HG03060 (cell line): Measurements from ENCODE around the gene NCAM1.

Source experiments
- ATAC-seq: cut with Tn5 transposase; IDR thresholded peaks from one replicate; pipeline ENCODE4 v1.9.1; 2021; ENCODE audit warnings: low read depth, moderate number of reproducible peaks; ENCODE audit not compliant: unreplicated experiment

NCAM1 gene

DNA sequence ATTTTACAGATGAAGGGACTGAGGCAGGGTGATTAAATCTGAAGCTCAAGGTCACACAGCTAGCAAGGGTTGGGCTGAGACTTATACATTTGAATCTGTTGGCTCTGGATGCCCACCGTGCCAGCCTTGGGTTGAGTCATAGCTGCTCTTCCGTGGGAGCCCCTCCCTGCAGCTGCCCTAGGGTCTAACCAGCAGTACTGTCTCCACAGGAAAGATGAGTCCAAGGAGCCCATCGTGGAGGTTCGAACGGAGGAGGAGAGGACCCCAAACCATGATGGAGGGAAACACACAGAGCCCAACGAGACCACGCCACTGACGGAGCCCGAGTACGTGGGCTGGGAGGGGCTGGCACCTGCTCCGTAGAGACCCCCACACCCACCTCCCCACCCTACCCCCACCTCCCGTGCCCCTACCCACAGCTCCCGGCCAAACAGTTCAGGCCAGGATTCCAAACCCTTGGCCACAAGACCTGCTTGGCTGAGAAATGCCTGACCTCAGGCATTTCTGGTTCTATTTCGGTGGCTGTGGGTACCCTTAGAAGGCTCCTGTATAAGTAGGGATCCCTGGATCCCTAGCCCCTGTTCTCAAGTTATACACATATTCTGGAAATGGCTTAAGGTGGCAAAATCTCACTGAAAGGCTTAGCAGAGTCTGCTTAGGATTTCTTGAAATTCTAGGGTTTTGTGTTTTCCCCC, 310.5 kb downstream of the NCAM1 start:
- no peak for ATAC-seq

DNA sequence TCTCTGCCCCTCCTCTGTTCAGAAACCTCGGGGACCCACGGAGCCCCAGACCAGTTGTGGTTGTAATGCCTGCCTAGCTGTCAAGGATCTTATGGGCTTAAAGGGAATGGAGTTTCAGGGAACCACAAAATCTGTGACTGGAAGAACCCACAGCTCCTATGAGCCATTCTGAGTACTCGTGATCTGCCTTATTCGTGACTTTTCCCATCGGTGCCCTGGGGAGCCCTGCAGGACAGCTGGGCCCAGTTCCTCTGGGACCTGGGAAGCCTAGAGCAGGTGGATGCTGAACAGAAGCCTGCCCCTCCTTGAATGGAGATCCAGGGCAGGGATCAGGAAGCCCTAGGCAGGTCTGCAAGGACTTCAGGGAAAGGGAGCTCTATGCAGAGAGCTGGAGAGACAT, 311.1 kb downstream of the NCAM1 start:
- no peak for ATAC-seq

DNA sequence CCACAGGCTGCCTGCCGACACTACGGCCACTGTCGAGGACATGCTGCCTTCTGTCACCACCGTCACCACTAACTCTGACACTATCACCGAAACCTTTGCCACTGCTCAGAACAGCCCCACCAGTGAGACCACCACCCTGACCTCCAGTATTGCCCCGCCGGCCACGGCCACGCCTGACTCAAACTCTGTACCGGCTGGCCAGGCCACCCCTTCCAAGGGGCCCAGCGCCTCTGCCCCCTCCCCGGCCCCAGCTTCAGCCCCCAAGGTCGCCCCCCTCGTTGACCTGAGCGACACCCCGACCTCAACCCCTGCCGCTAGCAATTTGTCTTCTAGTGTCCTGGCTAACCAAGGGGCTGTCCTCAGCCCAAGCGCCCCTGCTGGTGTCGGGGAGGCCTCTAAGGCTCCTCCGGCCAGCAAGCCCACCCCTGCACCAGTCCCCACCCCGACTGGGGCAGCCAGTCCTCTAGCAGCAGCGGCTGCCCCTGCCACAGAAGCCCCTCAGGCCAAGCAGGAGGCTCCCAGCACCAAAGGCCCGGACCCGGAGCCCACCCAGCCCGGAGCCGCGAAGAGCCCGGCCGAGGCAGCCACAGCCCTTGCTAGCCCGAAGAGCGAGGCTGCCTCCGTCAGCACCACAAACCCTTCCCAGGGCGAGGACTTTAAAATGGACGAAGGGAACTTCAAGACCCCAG, 311.9 kb downstream of the NCAM1 start:
- ATAC-seq: no peak

DNA sequence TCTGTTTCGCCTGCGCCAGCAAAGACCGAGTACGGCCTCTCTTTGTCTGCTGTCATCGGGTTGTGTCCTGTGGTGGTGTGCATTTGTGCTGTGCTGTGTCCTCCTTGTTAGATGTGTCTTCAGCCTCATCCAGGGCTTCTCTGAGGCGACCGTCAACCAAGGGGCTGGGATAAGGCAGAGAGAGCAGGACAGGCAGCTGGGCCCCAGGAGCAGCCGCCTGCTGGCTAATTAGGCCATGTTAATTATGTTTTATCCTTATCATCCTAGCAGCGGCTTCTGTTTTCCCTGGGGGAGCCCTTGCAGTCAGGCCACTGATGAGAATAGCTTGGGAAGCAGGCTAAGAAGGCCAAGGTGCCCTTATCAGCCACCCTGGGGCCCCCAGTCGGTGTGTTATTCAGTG, 312.5 kb downstream of the NCAM1 start:
- ATAC-seq: no peak

DNA sequence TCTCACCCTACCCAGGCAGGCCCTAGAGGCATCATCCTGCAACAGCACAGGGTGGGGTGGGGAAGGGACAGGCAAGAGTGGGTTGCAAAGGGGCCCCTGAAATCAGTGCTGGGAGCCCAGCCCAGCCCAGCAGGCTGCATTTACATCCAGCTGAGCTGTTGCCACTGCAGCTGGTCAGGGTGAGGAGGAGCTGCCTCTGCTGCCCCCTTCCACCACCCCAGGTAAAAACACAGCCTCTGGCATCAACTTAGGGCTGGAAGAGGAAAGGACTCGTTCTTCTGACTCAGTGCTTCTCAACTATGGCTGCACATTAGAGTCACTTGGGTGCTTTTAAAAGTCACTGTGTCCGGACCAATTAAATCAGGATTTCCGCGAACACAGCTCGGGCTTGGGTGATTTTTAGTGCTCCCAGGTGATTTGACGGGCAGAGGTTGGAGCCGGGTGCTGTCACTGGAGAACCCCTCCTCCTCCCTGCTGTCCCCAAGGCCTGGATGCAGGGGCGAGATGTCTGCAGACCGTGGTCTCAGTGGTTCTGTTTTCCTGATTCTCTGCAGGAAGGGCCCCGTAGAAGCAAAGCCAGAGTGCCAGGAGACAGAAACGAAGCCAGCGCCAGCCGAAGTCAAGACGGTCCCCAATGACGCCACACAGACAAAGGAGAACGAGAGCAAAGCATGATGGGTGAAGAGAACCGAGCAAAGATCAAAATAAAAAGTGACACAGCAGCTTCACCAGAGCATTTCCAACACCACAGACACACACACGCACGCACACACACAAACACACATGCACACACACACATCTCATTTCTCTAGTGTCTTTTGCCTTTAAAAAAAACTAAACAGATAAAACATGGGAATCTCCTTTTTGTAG, 313.7 kb downstream of the NCAM1 start:
- ATAC-seq: no peak

DNA sequence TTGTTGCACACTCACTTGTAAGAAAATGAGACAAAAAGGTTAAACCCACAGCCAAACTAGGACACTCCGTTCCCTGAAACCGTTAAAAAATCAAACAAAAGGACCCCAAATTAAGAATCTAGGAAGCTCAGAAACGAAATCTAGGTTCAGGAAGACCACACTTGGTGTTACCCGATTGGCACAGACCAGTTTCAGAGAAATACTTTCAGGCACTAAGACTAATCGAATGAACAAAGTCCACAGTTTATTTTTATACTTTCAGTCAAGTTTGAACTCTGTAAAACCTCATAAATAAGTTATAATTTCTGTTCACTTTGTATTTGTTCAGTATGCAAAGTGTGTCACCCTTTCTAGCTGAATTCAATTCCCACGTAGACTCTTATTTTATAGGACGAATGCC, 314.4 kb downstream of the NCAM1 start:
- no peak for ATAC-seq

DNA sequence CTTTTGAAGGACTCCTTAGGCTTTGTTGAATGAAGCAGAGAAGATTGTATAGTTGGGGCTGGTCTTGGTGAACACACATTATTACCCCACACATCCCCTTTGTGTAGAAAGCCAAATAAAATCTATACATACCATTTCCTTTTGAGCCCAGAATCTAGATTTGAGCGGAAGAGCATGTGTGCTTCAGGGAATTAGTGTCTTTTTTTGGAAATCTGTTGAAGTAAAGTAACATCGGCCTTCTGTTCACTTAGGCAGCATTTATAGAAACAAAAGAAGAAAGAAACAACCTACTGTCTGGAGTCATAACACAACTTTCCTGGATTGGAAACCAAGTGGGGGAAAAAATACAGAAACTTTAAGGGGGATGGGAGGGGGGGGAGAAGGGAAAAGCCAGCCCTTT, 315.2 kb downstream of the NCAM1 start:
- ATAC-seq: no peak

DNA sequence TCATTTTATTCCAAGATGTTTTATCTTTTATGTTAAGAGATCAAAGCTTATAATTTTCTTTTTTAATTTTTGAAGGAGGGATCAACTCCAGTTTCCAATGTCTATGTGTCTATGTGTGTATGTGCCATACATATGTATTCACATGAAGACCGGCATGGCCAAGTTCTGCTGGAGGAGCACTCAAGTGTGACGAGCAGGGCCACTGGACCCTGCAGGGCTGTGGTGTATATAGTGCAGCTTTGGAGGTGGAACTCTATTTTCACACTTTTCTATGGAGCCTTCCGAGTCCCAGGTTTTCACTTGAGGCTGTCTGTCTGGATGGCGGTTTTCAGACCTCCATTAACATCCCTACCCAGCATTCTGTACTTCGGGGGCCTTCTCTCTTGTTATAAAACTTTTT, 316.7 kb downstream of the NCAM1 start:
- no peak for ATAC-seq

DNA sequence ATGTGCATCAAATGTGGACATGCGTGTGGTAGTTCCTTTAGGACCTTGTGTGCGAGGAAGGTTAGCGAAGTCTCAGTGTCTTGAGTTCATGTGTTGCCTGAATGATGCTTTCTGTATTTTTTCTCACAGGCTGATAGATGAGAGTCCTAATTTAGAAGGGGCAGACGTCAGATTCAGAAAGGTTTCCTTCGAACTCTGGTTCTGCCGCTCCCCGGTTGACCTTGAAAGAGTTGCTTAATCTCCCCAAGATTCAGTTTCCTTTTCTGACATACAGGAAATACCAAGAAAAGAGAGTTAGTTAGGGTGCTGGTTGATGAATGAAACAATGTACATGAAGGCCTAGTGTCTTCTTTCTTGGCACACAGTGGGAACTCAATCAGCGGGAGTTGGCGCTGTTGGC, 317.3 kb downstream of the NCAM1 start:
- ATAC-seq: no peak

DNA sequence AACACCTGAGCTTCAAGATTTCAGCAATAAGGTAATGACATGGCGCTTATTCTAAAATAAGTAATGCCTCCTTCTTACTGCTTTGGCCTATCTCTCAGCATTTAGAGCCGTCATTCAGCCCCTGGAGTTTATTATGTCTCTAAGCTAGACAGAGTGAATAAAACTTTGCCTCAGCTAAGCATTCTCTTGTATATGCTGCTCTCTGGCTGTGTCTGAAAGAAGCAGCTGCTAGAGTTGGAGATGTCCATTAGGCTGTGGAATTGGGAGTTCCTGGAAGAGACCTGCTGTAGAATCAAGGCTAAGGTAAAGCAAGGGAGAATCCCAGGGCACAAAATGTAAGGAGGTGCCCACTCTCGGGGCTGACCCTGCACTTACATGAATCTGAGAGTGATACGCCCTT, 317.7 kb downstream of the NCAM1 start:
- no peak for ATAC-seq

DNA sequence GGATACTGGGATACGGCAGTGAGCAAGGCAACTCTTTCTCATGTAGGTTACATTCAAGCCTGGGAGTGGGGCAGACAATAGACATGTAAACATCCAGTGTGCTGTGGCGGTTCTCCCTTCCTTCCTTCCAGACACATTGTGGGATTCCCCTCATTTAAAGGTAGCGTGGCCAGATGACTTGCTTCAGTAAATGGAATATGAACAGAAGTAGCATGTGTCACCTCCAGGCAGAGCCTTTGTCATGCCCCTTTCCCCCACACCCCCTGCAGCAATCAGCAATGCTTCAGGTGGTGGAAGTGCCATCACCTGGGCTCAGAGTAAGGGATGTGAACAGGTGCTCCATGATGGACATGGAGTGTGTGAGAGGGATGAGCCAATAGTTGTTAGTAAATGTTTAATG, 318.4 kb downstream of the NCAM1 start:
- no peak for ATAC-seq

DNA sequence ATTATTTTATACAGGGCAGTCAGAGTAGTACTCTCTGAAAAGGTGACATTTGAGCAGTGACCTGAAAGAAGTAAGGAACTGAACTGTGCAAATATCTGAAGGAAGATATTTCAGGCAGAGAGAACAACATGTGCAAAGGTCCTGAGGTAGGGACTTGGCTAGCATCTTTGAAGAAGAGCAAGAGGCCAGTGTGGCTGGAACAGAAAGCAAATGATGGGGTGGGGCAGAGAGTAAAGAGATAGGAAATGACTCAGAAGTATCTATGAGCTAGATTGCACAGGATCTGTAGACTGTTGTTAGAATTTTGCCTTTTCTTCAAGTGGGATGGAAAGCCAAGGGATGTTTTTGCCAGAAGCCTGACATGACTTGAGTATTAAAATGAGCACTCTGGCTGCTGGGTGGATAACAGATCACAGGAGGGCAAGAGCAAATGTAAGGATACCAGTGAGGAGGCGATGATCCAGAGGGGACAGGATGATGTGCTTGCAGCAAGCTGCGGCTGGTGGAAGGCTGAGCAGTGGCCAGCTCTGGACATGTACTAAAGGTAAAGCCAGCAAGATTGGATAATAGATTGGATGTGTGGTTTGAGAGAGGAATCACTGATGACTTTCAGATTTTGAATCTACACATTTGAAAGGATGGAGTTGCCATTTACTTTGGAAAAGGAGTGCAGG, 320.0 kb downstream of the NCAM1 start:
- ATAC-seq: no peak

DNA sequence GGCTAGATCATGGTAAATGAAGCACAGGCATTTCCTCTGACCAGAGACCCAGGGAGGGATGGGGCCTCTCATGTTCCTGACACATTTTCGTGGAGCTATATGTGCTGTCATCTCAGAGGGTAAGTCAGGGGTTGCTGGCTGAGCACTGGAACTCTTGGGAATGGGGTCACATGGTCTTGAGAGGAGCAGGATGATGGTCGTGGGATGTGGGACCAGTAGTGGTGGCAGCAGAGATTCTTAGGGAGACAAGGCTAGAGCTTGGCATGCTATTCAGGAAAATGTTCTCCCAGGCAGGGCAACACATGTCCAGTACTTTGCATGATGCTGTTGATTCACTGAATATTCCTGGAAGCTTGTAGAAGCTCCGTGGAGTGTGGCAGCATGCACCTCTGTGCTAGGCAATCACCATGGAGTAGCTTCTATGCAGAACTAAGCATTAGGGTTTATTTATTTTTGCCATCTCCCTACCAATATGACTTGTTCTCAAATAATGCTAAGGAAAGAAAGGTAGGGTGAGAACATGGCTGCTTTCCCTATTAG, 321.7 kb downstream of the NCAM1 start:
- no peak for ATAC-seq

DNA sequence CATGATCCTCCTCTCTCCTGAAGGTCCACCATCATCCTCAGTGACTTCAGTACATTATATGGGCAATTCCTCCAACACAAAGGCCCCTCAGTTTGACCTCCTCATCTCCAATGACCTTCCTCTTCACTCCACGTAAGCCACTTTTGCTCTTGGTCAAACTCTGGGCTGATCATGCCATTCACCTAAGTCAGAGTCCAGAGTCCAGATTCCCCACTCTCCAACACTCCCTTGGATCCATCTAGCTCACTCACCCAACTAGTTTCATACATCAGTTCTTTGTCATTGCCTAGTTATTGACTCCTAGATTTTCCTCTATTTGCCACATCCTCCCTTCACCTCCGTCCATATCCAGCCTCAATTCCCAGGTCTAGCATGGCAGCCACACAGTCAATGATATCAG, 322.7 kb downstream of the NCAM1 start:
- ATAC-seq: no peak

DNA sequence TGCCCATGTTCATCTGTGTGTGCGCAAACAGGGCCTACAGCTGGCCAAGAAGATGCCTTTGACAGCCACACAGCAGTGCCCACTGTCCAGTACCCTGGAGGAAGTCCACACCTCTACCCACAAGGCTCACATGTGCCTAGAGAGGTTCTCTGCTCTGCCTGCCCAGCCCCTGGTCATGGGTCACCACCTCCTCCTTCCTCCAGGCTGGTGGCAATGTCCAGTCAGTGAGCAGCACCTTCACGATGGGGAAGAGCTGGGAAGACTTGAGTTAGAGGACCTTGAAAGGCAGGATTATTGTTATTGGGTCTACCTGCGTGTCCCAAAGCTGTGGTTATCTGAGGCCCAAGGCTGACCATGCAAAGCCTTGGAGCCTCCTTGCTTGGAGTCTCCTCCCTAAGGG, 324.8 kb downstream of the NCAM1 start:
- no peak for ATAC-seq

DNA sequence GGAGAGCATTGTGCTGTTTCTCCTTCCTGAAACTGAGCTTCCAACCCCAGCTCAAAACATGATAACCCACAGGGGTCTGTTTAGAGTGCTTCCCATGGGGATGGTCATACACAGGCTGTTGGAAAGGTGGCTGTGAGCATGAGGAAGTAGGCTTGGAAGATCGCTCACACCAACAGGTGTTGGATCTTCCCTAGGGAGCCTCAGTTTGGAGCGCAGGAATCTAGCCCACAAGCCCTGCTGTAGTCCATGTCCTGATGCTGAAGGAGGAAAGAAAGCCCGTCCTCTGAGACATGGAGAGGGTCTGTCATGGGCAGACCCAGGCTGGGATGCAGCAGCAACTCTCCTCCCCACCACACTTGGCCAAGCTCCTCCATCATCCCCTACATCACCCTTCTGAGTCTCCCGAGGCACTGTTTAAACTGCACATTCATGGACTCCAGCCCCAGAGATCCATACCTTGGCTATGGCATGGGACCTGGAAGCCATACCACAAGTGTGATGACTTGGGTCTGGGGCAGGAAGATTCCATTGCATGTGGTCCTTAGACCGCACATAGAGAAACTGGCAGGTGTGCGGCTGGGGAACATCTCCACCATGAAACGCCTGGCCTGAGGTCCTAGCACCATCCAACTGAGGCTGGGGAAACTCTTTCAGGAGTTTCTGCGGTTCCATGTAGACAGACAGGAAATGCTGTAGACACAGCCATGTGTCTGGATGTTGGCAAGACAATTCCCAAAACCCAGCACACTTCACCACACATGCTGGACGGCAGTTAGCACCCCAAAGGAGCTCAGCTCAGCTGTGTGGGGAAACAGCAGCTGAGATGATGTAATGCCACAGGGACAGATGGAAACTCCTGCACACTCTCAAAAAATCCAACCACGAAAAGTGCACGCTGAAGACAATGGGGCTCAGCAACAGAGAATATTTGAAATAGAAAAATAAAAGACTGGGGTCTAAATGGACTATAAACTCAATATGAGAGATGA, 325.6 kb downstream of the NCAM1 start:
- no peak for ATAC-seq

DNA sequence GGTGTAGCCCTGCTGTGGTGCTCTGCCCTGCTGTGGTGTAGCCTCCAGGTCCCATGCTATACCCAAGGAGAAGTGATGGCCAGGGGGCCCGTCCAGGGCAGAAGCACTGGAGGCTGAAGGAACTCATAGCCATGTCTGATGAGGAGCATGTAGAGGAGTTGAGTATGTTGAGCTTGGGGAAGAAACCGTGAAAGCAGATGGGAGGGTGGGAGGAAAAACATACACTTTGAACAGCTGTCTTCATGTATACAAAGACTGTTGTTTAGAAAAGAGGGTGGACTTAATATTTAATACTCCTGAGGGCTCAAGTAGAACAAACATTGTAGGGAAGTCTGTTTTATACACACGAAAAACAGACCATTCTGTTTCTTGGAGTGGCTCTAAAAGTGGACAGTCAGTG, 326.6 kb downstream of the NCAM1 start:
- ATAC-seq: no peak

DNA sequence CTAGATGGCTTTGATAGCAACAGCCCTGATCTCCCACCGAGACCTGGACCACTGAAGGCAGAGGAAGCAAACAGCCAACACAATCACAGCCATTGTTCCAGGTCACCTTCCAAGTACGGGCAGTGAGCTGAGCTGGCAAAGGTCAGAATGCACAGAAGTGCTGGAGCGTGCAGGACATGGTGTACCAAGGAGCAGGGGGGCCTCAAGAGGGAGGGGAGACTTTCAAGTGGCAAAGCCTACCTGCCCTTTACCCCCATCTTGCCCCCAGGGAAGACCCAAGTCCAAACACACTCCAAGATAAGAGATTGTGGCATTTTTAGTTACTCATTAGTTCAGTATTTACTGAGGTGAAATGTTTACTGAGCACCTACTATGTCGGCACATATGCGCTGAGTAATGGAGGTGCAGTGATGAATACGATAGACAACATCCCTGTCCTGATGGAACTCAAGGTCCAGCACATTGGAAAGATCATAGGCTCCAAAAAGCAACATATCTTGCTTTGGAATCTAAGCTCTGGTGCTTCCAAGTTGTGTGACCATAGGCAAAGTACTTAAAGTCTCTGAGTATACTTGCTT, 327.2 kb downstream of the NCAM1 start:
- ATAC-seq: no peak
